CD4-positive, alpha-beta T cell treated with Interleukin-4 for 4 hours (primary cell): ENCODE data around the gene RAD50.
"Not testable (repeated sequence)": the region's sequence is repeated elsewhere in the genome, so short reads cannot be mapped to it uniquely, and the experiment has no call there.

Experiments used
- DNase-seq: peaks from one replicate; pipeline ENCODE4 v3.0.0-alpha.2; 2020

Gene RAD50

GRCh38 chr5:132559383-132560060 lies 2.7 kb downstream of the RAD50 start:
- DNase-seq, result no peak

GRCh38 chr5:132561601-132562000 lies 4.8 kb downstream of the RAD50 start:
- DNase-seq, result no peak

GRCh38 chr5:132564555-132564954 lies 7.8 kb downstream of the RAD50 start:
- DNase-seq, result not testable (repeated sequence)

GRCh38 chr5:132566657-132567056 lies 9.9 kb downstream of the RAD50 start:
- DNase-seq, result no peak

- DNase-seq, result no peak
These were observed 19.3 kb downstream of the RAD50 start for GRCh38 chr5:132576123-132576522.

GRCh38 chr5:132584560-132584959 lies 27.8 kb downstream of the RAD50 start:
- DNase-seq, result not testable (repeated sequence)

GRCh38 chr5:132586063-132586462 lies 29.3 kb downstream of the RAD50 start:
- DNase-seq, result no peak

- DNase-seq, result no peak
These were observed 32.7 kb downstream of the RAD50 start for GRCh38 chr5:132589467-132589866.

GRCh38 chr5:132591145-132591544 lies 34.4 kb downstream of the RAD50 start:
- DNase-seq, result no peak

- DNase-seq, result no peak
These were observed 35.7 kb downstream of the RAD50 start for GRCh38 chr5:132592521-132592920.

GRCh38 chr5:132594170-132594569 lies 37.4 kb downstream of the RAD50 start:
- DNase-seq, result no peak

- no peak for DNase-seq
These were observed 38.8 kb downstream of the RAD50 start for GRCh38 chr5:132595624-132596023.

- no peak for DNase-seq
These were observed 44.4 kb downstream of the RAD50 start for GRCh38 chr5:132601071-132601728.

- no peak for DNase-seq
These were observed 50.3 kb downstream of the RAD50 start for GRCh38 chr5:132607095-132607494.

GRCh38 chr5:132608107-132608506 lies 51.3 kb downstream of the RAD50 start:
- DNase-seq, result no peak

- DNase-seq, result no peak
These were observed 55.2 kb downstream of the RAD50 start for GRCh38 chr5:132611965-132612364.

GRCh38 chr5:132612846-132613245 lies 56.1 kb downstream of the RAD50 start:
- DNase-seq, result no peak

- DNase-seq, result no peak
These were observed 64.9 kb downstream of the RAD50 start for GRCh38 chr5:132621699-132622098.

GRCh38 chr5:132622608-132623007 lies 65.8 kb downstream of the RAD50 start:
- DNase-seq, result no peak

GRCh38 chr5:132627470-132627869 lies 70.7 kb downstream of the RAD50 start:
- no peak for DNase-seq

- no peak for DNase-seq
These were observed 72.0 kb downstream of the RAD50 start for GRCh38 chr5:132628814-132629213.

- peak; percentile 24 for DNase-seq
These were observed 72.6 kb downstream of the RAD50 start for GRCh38 chr5:132629230-132629944.

- not testable (repeated sequence) for DNase-seq
These were observed 76.8 kb downstream of the RAD50 start for GRCh38 chr5:132633587-132633986.

GRCh38 chr5:132635873-132636272 lies 79.1 kb downstream of the RAD50 start:
- DNase-seq, result no peak
